SJSA1 (cell line): Measurements from ENCODE around the gene ATP5PO. TPM values are rescaled to one million over a fixed set of nuclear protein-coding genes. Genes with fewer than 3 reads are reported as not detected.
"Not testable (repeated sequence)": the region's sequence is repeated elsewhere in the genome, so short reads cannot be mapped to it uniquely, and the experiment has no call there.

ENCODE experiments used
- DNase-seq, 2 experiments: peaks; one replicate each; pipeline ENCODE4 v3.0.0-alpha.2; 2015 to 2020; ENCODE audit warnings: low spot score in 2 of 2, low read depth in 1 of 2
- H3K27ac ChIP-seq: fragments of 250-450 bp; sonication (Bioruptor Pico); 2 replicates; pipeline ENCODE4 v1.5.1; 2020; ENCODE audit warnings: mild to moderate bottlenecking, moderate library complexity
- H3K27me3 ChIP-seq: fragments of 250-450 bp; sonication (Bioruptor Pico); replicated peaks from 2 replicates; pipeline ENCODE4 v1.5.1; 2020; ENCODE audit warnings: mild to moderate bottlenecking, moderate library complexity
- H3K36me3 ChIP-seq: fragments of 250-450 bp; sonication (Bioruptor Pico); 2 replicates; pipeline ENCODE4 v1.5.1; 2020; ENCODE audit warnings: mild to moderate bottlenecking
- H3K4me1 ChIP-seq: fragments of 250-450 bp; sonication (Bioruptor Pico); replicated peaks from 2 replicates; pipeline ENCODE4 v1.6.1; 2021; ENCODE audit warnings: mild to moderate bottlenecking
- H3K4me3 ChIP-seq: fragments of 250-450 bp; sonication (Bioruptor Pico); 2 replicates; pipeline ENCODE4 v1.5.1; 2020; ENCODE audit warnings: mild to moderate bottlenecking
- H3K9me3 ChIP-seq: fragments of 250-450 bp; sonication (Bioruptor Pico); replicated peaks from 2 replicates; pipeline ENCODE4 v1.5.1; 2020; ENCODE audit warnings: mild to moderate bottlenecking
- total RNA-seq: library from RNA; depleted of rRNA; stranded (reverse); fragments of >200 nt; shearing (Covaris generic); gene quantifications from 2 replicates; pipeline ENCODE4 v1.2.3, GENCODE V29; 2014

Gene ATP5PO
- total RNA-seq, 1 experiment from 2014 or later = 326 TPM

DNA sequence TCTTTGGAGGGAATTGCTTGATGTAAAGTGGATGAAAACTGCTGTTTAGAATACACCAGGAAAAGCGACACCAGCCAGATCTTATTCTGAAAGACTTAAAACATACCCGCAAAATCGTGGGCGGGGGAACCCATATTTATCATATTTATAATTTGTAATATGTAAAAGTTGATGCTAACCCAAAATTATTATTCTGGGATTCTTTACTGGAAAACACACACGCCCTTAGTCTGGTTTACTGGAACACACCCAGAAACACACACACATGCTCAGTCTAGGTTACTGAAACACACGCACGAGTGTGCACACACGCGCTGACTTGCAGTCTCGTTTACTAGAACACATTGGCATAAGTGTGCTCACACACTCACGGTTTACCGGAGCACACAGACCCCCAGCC, 32.5 kb downstream of the ATP5PO start:
- Histone ChIP-seq H3K27me3 (no peaks in the 10 kb centered on the region), H3K4me1 (peaks cover 6% of the 10 kb centered on the region; the same call in 1 of the 2 replicates), H3K27ac (no peak overlapping the region), H3K9me3 (no peaks in the 10 kb centered on the region), H3K4me3 (no peak overlapping the region), H3K36me3 (no peaks in the 10 kb centered on the region)
- DNase-seq = no peak

DNA sequence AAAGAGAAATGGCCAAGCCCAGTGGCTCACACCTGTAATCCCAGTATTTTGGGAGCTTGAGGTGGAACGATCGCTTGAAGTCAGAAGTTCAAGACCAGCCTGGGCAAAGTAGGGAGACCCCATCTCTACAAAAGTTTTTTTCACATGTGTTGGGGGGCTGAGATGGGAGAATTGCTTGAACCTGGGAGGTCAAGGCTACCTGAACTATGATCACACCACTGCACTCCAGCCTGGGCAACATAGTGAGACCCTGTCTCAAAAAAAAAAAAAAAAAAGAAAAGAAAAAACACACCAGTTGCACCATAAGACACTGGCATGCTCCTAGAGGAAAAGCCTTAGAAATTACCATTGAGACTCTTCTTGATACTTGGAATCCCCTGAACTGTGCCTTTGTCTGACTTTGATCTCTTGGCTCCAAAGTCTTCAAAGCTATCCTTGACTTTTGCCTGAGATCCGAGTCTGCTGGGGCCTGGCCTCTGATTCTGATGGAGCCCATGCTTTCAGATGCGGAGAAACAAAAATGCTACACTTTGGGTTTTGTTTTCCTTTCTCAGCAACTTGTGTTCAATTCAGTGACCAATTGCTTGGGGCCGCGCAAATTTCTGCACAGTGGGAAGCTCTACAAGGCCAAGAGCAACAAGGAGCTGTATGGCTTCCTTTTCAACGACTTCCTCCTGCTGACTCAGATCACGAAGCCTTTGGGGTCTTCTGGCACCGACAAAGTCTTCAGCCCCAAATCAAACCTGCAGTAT, 33.7 kb downstream of the ATP5PO start:
- Histone ChIP-seq H3K4me1 (peaks cover 6% of the 10 kb centered on the region; the same call in 1 of the 2 replicates), H3K9me3 (no peaks in the 10 kb centered on the region), H3K36me3 (no peaks in the 10 kb centered on the region), H3K27ac (no peak overlapping the region), H3K4me3 (no peak overlapping the region), H3K27me3 (no peaks in the 10 kb centered on the region)
- no peak for DNase-seq

DNA sequence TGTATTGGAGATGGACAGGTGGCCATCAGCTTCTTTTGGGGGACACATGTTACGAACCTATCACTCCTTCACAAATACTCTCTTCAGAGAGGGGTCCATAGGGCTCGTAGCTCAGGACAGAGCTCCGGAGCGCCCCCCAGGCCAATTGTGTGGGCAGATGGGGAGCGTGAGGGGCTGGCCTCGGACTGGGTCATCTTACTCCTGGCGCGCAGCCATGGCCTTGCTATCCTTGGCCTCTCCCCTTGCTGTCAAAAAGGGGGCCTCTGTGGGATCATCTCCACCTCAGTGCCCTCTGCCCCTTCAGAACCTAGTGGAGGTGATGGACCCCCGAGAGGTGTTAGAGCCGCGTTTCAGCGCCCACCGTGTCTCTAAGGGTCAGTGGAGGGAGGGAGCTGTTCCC, 35.0 kb downstream of the ATP5PO start:
- no peak for DNase-seq

DNA sequence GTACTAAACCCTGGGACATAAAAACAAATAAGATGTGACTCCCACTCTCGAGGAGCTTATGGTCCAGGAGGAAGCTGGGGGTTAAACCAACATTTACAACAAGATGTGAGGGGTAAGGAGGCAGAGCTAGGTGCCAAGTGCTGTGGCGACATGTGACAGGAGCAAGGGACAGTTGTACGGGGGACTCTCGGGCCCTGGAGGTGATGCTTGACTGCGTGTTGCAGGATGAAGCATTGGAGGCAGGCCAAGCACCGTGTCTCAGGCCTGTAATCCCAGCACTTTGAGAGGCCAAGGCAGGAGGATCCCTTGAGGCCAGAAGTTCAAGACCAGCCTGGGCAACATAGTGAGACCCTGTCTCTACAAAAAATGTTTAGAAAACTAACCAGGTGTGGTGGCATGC, 36.8 kb downstream of the ATP5PO start:
- DNase-seq = no peak
- Histone ChIP-seq H3K4me3 (no peak overlapping the region), H3K27ac (no peak overlapping the region), H3K36me3 (no peaks in the 10 kb centered on the region), H3K4me1 (no peaks in the 10 kb centered on the region), H3K27me3 (no peaks in the 10 kb centered on the region), H3K9me3 (no peaks in the 10 kb centered on the region)

More for the DNA sequence above, 35.0 kb downstream of the ATP5PO start:
- Histone ChIP-seq H3K9me3 (no peaks in the 10 kb centered on the region), H3K4me1 (peaks cover 6% of the 10 kb centered on the region; the same call in 1 of the 2 replicates), H3K27me3 (no peaks in the 10 kb centered on the region), H3K36me3 (no peaks in the 10 kb centered on the region), H3K4me3 (no peak overlapping the region), H3K27ac (no peak overlapping the region)

DNA sequence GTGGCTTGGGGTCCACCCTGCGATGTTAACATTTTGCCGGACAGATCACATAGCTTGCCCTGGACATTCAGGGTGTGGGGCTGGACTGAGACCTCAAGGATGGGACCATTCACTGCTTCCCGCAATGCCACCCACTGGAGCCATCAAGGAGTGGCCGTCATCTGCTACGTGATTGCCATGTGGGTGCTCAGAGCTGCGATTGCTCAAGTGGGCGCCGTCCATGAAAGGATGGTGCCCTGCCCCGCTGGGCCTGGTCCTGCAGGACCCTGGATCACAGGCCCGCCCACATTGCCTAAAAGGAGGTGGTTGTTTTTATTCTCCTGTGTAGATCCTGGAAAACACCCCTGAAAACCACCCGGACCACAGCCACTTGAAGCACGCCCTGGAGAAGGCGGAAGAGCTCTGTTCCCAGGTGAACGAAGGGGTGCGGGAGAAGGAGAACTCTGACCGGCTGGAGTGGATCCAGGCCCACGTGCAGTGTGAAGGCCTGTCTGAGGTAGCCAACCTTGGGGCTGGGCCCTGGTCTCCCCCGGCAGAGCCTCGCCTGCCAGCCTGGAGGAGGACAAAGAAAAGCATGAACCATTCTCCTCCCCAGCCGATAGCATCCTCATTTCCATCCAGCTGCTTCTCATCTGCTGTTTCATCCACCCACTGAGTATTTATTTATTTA, 40.4 kb downstream of the ATP5PO start:
- no peak for DNase-seq
- Histone ChIP-seq H3K36me3 (no peaks in the 10 kb centered on the region), H3K27me3 (no peaks in the 10 kb centered on the region), H3K9me3 (no peaks in the 10 kb centered on the region), H3K4me1 (peaks cover 5% of the 10 kb centered on the region), H3K27ac (no peak overlapping the region), H3K4me3 (no peak overlapping the region)

DNA sequence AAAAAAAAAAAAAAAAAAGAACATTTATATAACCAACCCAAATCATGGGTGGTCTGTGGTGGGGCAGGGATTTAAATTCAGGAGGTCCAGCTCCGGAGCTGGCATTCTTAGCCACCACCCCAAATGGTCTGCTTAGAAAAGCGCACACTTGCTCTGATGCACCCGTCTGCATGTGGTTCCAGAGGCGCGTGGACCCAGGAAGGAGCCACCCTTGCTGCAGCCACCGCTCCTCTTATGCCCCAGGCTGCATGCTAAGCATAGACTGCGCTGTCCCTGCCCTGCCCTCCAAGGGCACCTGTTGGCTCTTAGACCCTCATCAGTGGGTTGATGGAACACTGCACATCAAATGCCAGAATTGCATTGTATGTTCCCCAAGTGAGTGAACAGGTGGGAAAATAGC, 41.4 kb downstream of the ATP5PO start:
- Histone ChIP-seq H3K27ac (no peak overlapping the region), H3K4me3 (no peak overlapping the region), H3K36me3 (no peaks in the 10 kb centered on the region), H3K9me3 (no peaks in the 10 kb centered on the region), H3K4me1 (peaks cover 5% of the 10 kb centered on the region), H3K27me3 (no peaks in the 10 kb centered on the region)
- DNase-seq = no peak

DNA sequence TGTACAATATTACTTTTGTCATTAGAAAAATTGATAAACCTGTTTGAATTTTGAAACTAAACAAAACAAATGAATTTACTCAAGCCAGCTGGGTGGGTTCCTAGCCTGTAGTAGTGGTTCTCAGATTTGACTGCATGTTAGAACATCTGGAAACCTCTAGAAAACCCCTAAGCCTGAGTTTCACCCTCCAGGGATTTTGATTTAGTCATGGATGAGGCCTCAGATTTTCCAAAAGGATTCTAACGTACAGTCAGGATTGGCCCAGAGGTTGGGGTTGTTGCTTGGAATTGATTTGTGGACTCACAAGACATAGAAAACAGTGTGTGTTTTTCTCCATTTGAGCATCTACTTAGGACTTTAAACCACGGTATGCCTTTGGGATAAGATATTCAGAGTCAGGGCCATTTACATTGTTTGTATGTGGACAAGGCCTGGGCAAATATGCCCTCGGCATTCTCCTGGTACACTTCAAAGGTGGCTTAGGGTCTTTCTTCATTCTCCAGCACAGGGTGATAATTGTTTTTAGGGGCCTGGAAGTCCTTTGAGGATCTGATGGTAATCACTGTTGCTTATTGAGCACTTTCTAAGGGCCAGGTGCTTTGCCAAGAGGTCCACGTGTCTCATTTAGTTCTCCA, 42.6 kb downstream of the ATP5PO start:
- Histone ChIP-seq H3K27me3 (no peaks in the 10 kb centered on the region), H3K4me1 (peaks cover 5% of the 10 kb centered on the region), H3K9me3 (no peaks in the 10 kb centered on the region), H3K36me3 (no peaks in the 10 kb centered on the region), H3K4me3 (no peak overlapping the region), H3K27ac (no peak overlapping the region)
- no peak for DNase-seq

DNA sequence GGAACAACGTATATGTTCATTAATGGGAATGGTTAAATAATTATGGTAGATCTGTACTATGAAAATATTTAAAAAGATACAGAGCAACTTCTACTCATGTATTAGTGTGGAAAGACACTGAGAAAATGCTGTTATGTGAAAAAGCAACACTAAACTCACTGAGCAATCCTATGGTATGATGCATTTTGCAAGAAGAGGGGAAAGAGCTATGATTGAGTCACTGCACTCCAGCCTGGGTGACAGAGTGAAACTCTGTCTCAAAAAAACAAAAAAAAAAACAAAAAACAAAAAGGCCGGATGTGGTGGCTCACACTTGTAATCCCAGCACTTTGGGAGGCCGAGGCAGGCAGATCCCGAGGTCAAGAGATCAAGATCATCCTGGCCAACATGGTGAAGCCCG, 44.4 kb downstream of the ATP5PO start:
- peaks cover 5% of the 10 kb centered on the region for H3K4me1 ChIP-seq
- no peaks in the 10 kb centered on the region for H3K27me3 ChIP-seq
- no peaks in the 10 kb centered on the region for H3K36me3 ChIP-seq
- no peak overlapping the region for H3K27ac ChIP-seq
- H3K4me3 ChIP-seq = no peak overlapping the region
- peak in 1 of 2 experiments; percentile 37 for DNase-seq
- H3K9me3 ChIP-seq = no peaks in the 10 kb centered on the region

DNA sequence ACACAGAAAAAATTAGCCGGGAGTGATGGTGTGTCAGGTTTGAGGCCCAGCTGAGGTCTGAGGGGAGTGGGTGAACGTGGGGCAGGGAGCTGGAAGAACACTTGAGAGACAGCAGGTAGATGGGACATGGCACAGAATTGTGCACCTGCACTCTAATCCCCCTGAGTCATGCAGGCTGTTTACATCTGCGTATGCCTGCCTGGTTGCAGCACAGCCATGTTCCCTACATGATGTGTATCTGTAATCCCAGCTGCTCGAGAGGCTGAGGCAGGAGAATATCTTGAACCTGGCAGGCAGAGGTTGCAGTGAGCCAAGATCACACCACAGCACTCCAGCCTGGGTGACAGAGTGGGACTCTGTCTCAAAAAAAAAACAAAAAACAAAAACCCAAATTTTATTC, 44.8 kb downstream of the ATP5PO start:
- Histone ChIP-seq H3K4me1 (peaks cover 5% of the 10 kb centered on the region), H3K36me3 (no peaks in the 10 kb centered on the region), H3K4me3 (no peak overlapping the region), H3K27ac (no peak overlapping the region), H3K27me3 (no peaks in the 10 kb centered on the region), H3K9me3 (no peaks in the 10 kb centered on the region)
- DNase-seq = no peak

DNA sequence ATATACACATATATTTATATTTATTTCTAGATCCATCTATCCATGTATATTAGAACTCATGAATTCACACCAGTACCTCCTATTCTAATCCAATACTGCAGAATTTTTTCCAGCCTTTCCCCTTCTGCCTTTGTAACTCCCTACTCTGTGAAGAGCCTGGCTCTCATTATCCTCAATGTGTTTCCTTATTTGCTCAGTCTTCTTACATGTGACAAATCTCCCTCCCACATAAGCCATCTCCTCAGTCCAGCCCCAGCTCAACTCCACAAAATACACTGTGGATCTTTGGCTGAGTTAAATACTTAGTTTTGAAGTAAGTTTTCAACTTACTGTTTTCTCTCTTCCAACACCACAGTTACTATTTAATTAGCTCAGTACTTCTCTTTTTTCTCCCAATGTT, 45.7 kb downstream of the ATP5PO start:
- Histone ChIP-seq H3K4me3 (no peak overlapping the region), H3K4me1 (peaks cover 5% of the 10 kb centered on the region), H3K27me3 (no peaks in the 10 kb centered on the region), H3K27ac (no peak overlapping the region), H3K9me3 (no peaks in the 10 kb centered on the region), H3K36me3 (no peaks in the 10 kb centered on the region)
- no peak for DNase-seq

DNA sequence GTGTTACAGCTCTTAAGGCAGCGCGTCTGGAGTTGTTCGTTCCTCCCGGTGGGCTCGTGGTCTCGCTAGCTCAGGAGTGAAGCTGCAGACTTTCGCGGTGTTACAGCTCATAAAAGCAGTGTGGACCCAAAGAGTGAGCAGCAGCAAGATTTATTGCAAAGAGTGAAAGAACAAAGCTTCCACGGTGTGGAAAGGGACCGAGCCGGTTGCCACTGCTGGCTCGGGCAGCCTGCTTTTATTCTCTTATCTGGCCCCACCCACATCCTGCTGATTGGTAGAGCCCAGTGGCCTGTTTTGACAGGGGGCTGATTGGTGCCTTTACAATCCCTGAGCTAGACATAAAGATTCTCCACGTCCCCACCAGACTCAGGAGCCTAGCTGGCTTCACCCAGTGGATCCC, 47.7 kb downstream of the ATP5PO start:
- not testable (repeated sequence) for H3K4me3 ChIP-seq, H3K36me3 ChIP-seq, H3K9me3 ChIP-seq, DNase-seq, H3K4me1 ChIP-seq, H3K27me3 ChIP-seq, H3K27ac ChIP-seq

DNA sequence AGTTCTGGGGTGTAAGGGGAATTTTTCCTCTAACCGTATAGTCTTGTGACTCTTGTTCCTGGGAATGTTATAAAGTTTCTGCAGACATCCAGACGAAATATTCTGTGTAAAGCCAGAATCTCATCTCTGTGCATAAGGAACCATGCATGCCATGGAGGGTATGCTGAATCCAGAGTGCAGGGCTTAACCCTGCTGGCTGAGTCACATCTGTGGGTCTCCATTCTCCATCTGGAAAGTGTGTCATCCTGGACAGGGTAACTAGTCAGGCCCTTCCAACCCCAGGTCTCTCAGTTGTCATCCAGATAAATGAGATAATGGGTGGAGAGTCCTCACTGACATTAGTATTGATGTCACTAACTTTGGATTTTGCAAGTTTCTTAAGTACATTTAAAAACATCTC, 48.8 kb downstream of the ATP5PO start:
- DNase-seq = no peak
- Histone ChIP-seq H3K36me3 (no peaks in the 10 kb centered on the region), H3K4me3 (no peak overlapping the region), H3K27me3 (no peaks in the 10 kb centered on the region), H3K27ac (no peak overlapping the region), H3K4me1 (peaks cover 5% of the 10 kb centered on the region), H3K9me3 (no peaks in the 10 kb centered on the region)

DNA sequence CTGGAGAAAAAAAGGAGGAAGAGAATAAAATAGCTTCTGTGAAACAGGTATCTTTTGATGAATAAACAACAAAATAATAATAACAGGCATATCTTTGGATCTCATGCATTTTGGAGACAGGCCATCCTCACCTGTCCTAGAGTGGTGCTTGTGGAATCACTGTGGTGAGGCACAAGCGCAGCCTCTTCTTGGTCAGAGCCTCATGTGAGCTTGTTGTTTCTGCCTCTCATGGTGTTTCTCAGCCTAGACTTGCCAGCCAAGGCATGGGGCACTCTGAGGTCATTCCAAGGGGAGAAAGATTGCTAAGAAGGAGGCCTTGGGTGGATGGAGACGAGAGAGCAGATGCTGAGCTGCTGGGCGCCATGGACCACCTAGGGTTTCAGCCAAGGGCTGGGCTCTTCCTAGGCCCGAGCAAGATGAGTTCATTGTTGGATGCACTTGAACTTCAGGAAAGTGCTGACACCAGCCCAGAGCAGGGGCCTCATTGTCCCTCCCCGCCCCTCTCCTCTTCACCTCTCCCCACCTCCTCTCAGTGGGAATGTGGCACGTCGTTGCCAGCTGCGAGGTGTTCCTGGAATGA, 49.5 kb downstream of the ATP5PO start:
- H3K27ac ChIP-seq = no peak overlapping the region
- no peak overlapping the region for H3K4me3 ChIP-seq
- DNase-seq = no peak
- no peaks in the 10 kb centered on the region for H3K36me3 ChIP-seq
- H3K9me3 ChIP-seq = no peaks in the 10 kb centered on the region
- no peaks in the 10 kb centered on the region for H3K27me3 ChIP-seq
- peaks cover 5% of the 10 kb centered on the region for H3K4me1 ChIP-seq

DNA sequence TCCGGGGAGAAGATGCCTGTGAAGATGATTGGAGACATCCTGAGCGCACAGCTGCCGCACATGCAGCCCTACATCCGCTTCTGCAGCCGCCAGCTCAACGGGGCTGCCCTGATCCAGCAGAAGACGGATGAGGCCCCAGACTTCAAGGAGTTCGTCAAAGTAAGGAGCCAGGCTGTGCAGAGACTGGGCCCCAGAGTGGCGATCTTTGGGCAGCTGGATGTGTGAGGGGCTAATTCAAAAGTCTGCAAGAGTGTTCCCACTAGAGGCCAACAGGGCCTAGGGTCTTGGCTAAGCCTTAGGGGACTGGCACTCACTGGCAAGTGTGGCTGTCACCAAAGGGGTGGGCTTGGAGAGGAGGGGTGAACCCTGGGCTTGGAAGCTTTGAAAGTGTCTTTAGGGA, 50.4 kb downstream of the ATP5PO start:
- H3K4me1 ChIP-seq = no peaks in the 10 kb centered on the region
- H3K27me3 ChIP-seq = no peaks in the 10 kb centered on the region
- H3K9me3 ChIP-seq = no peaks in the 10 kb centered on the region
- no peak overlapping the region for H3K4me3 ChIP-seq
- DNase-seq = no peak
- no peak overlapping the region for H3K27ac ChIP-seq
- H3K36me3 ChIP-seq = no peaks in the 10 kb centered on the region
